PC-3 (cell line): ENCODE results near the gene KRR1. TPM values are rescaled to one million over a fixed set of nuclear protein-coding genes. Genes with fewer than 3 reads are reported as not detected.

Experiments used
- ATAC-seq: fragments of 200-7000 bp; cut with Tn5 transposase; 2 replicates; pipeline ENCODE4 v1.9.1; 2020; ENCODE audit warnings: mild to moderate bottlenecking, moderate library complexity
- BruUV-seq: library from RNA; stranded (reverse); fragments of 400-500 nt; replicated peaks from 2 replicates; lab custom pipeline; 2021; lab: Mats Ljungman, UMichigan
- CTCF ChIA-PET: fragments of 300-600 bp; sonication (Branson Sonifier 250); formaldehyde crosslinking; loops from one replicate; lab custom pipeline; 2022; ENCODE audit warnings: antibody characterized with exemption; lab: Charles Lee
- POLR2A ChIA-PET: fragments of 300-600 bp; sonication (Branson Sonifier 250); formaldehyde crosslinking; loops from one replicate; lab custom pipeline; 2022; ENCODE audit warnings: antibody characterized with exemption; ENCODE audit not compliant: unreplicated experiment; lab: Charles Lee
- DNase-seq: peaks from one replicate; pipeline ENCODE4 v3.0.0-alpha.2; 2015
- H2AFZ ChIP-seq: fragments of 300-600 bp; sonication (generic); 2 replicates; pipeline ENCODE4 v1.6.0; 2016; ENCODE audit warnings: antibody characterized with exemption, low read length
- H3F3A ChIP-seq: fragments of 300-600 bp; sonication (generic); one replicate; pipeline ENCODE4 v1.6.0; 2017; ENCODE audit warnings: antibody characterized with exemption, low read length, control low read depth, mild to moderate bottlenecking; ENCODE audit not compliant: unreplicated experiment
- H3K27ac ChIP-seq: fragments of 300-600 bp; sonication (generic); 2 replicates; pipeline ENCODE4 v1.5.1; 2016; ENCODE audit warnings: mild to moderate bottlenecking, low read length
- H3K27me3 ChIP-seq: fragments of 300-600 bp; sonication (generic); 2 replicates; pipeline ENCODE4 v1.6.1; 2016; ENCODE audit warnings: low read length, mixed read lengths
- H3K36me3 ChIP-seq: fragments of 300-600 bp; sonication (generic); 2 replicates; pipeline ENCODE4 v1.6.1; 2016; ENCODE audit warnings: low read depth, mixed run types, low read length, mixed read lengths
- H3K4me1 ChIP-seq: fragments of 300-600 bp; sonication (generic); 2 replicates; pipeline ENCODE4 v1.5.1; 2016; ENCODE audit warnings: low read length; ENCODE audit not compliant: insufficient read depth
- H3K4me2 ChIP-seq: fragments of 300-600 bp; sonication (generic); 2 replicates; pipeline ENCODE4 v1.6.0; 2016; ENCODE audit warnings: low read length
- H3K4me3 ChIP-seq: fragments of 300-600 bp; sonication (generic); 2 replicates; pipeline ENCODE4 v1.5.1; 2016; ENCODE audit warnings: mild to moderate bottlenecking, low read length, mixed read lengths
- H3K79me2 ChIP-seq: fragments of 300-600 bp; sonication (generic); 2 replicates; pipeline ENCODE4 v1.6.1; 2017; ENCODE audit warnings: low read length, mixed read lengths
- H3K9ac ChIP-seq: fragments of 300-600 bp; sonication (generic); 2 replicates; pipeline ENCODE4 v1.6.0; 2016; ENCODE audit warnings: mild to moderate bottlenecking, low read length
- H3K9me2 ChIP-seq: fragments of 300-600 bp; sonication (generic); replicated peaks from 2 replicates; pipeline ENCODE4 v1.6.1; 2016; ENCODE audit warnings: mixed run types, low read length, mixed read lengths
- H3K9me3 ChIP-seq: fragments of 300-600 bp; sonication (generic); 2 replicates; pipeline ENCODE4 v1.6.1; 2016; ENCODE audit warnings: low read length, mixed read lengths
- H4K20me1 ChIP-seq: fragments of 300-600 bp; sonication (generic); 2 replicates; pipeline ENCODE4 v1.6.1; 2016; ENCODE audit warnings: low read length, mixed read lengths
- CTCF ChIP-seq: fragments of 300-600 bp; sonication (generic); conservative IDR thresholded peaks from 2 replicates; pipeline ENCODE4 v1.5.1; 2017; ENCODE audit warnings: antibody characterized with exemption, low read depth, mild to moderate bottlenecking, low read length
- EZH2 ChIP-seq: fragments of 300-600 bp; sonication (generic); IDR thresholded peaks from one replicate; pipeline ENCODE4 v1.6.1; 2017; ENCODE audit warnings: antibody characterized with exemption, mild to moderate bottlenecking, low read length; ENCODE audit not compliant: unreplicated experiment
- EZH2phosphoT487 ChIP-seq: fragments of 300-600 bp; sonication (generic); IDR thresholded peaks from 2 replicates; pipeline ENCODE4 v1.6.1; 2018; ENCODE audit warnings: mild to moderate bottlenecking, antibody characterized with exemption, low read length, borderline replicate concordance
- intact Hi-C: fragments of 100-400 bp; cut with micrococcal nuclease; formaldehyde crosslinking; loops from 2 replicates; pipeline ENCODE4 v1.9.0; 2023
- total RNA-seq: library from RNA; depleted of rRNA; stranded (reverse); fragments of >200 nt; gene quantifications from 2 replicates; pipeline ENCODE4 v1.2.3, GENCODE V29; 2014

Gene KRR1
- total RNA-seq, 1 experiment from 2014 or later: 68.4 TPM

DNA sequence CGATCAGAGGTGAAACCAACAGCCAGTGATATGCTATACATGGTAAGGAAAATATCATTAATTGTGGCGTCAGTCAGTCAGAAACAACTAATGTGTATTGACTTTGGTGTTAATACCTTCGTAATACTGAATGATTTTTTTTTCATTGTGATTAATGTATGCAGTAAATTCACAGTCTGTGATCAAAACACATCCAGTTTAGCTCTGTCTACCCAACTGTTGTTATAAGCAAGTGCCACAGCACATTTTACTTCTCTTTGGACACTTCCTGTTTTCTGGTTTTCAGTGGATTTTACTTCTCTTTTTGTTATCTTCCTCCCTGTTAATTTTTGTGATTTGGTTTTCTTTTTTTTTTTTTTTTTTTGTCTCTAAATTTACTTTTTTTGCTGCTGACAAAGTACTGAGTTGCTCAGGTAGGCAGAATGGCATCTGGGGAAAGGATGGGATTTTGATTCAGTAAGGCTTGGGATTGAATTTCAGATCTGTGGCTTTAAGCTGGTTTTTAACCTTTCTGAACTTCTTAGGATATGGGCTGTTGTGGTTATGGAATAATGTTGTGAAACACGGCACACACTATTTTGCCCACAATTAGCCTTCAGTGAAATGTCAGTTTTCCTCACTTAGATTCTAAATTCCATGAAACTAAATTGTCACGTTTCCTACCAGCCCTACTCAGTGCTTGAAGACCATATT lies 30.2 kb downstream of the KRR1 start:
- Histone ChIP-seq H3K4me2 (peak overlapping the region; percentile 92), H4K20me1 (no peaks in the 10 kb centered on the region), H2AFZ (peak overlapping the region; percentile 75), H3K36me3 (no peaks in the 10 kb centered on the region), H3K27me3 (no peaks in the 10 kb centered on the region), H3K4me1 (peaks cover 32% of the 10 kb centered on the region), H3K79me2 (peaks cover 31% of the 10 kb centered on the region), H3K27ac (peak overlapping the region; percentile 77), H3F3A (no peaks in the 10 kb centered on the region), H3K4me3 (peak overlapping the region; percentile 67), H3K9me2 (no peaks in the 10 kb centered on the region), H3K9ac (peak overlapping the region; percentile 61), H3K9me3 (no peaks in the 10 kb centered on the region)
- TF ChIP-seq EZH2phosphoT487 (no peak), EZH2 (no peak), CTCF (no peak)
- ATAC-seq (peak; percentile 5; the same call in 1 of the 2 replicates), DNase-seq (no peak)
- intact Hi-C loops: loop anchor here (2.0 to 10.0 kb wide), 2 partner anchors 90 to 316 kb away; partner anchors contain the start of gene GLIPR1L2
- TSS peak; percentile 84 for BruUV-seq
- POLR2A ChIA-PET: interaction anchor here (0.5 to 1.6 kb wide), 3 partner anchors 30 to 90 kb away, joined by 3 to 11 read pairs (median 5); partner anchors contain the start of genes GLIPR1L2 and KRR1
- CTCF ChIA-PET: no interaction called here

DNA sequence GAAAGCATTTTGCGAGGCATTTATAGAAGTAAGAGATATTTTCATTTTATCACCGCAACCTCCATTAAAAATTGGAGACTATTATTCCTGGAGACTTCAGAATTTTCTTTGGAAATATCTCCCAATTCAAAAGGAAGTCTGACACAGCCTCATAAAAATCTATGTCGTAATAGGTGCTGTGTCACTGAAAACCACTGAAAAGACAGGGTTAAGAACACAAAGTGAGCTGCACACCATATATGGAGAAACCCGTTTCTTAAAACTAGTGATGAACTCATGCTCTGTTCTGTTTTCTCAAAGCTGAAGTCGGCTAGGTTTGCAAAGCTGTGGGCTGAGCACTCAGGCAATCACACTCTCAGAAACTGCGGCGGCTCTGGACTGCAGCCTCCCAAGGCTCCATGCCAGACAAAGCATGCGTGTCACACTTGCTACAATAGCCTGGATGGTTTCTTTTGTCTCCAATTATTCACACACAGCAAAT lies 30.9 kb downstream of the KRR1 start, which contains the start of gene GLIPR1:
Gene GLIPR1, plus strand, starts transcription at position 287 of the 481 bp plus-strand sequence. Its CDS starts 126 bp downstream, at position 413.
- Histone ChIP-seq H3K4me1 (peaks cover 32% of the 10 kb centered on the region), H3K27me3 (no peaks in the 10 kb centered on the region), H3K9me3 (no peaks in the 10 kb centered on the region), H4K20me1 (no peaks in the 10 kb centered on the region), H3K79me2 (peaks cover 31% of the 10 kb centered on the region), H3K4me3 (peak within 1 kb of the TSS; percentile 67), H2AFZ (peak within 1 kb of the TSS; percentile 75), H3K27ac (peak within 1 kb of the TSS; percentile 77), H3K9ac (peak within 1 kb of the TSS; percentile 61), H3K4me2 (peak within 1 kb of the TSS; percentile 92), H3F3A (no peaks in the 10 kb centered on the region), H3K36me3 (no peaks in the 10 kb centered on the region), H3K9me2 (no peaks in the 10 kb centered on the region)
- no TSS peak for BruUV-seq
- intact Hi-C loops: loop anchor here (2.0 to 10.0 kb wide), 2 partner anchors 90 to 316 kb away; partner anchors contain the start of gene GLIPR1L2
- DNase-seq: peak; percentile 95
- ChIA-PET POLR2A (interaction anchor here (0.6 to 1.6 kb wide), 3 partner anchors 31 to 89 kb away, joined by 3 to 11 read pairs (median 6); partner anchors contain the start of genes GLIPR1L2 and KRR1), CTCF (interaction anchor here (0.9 kb wide), 1 partner anchor 146 kb away, joined by 6 read pairs; the partner anchor contains the start of gene GLIPR1L1)
- TF ChIP-seq CTCF: no peak
- no peak for TF ChIP-seq EZH2phosphoT487
- TF ChIP-seq EZH2: no peak
- peak; percentile 92 for ATAC-seq
